ENCODE results near the gene SIX4.

- TF ChIP-seq POLR2A (IDR thresholded peaks at IDR 0.05) = no peak
- no peak for TF ChIP-seq CTCF (IDR thresholded peaks at IDR 0.05)
These were observed 13.7 kb downstream of the SIX4 start for GRCh38 chr14:60710494-60710893.

Measured in adrenal gland (tissue), 5 donors.